Measurements from ENCODE around the gene HMGXB4.

DNA sequence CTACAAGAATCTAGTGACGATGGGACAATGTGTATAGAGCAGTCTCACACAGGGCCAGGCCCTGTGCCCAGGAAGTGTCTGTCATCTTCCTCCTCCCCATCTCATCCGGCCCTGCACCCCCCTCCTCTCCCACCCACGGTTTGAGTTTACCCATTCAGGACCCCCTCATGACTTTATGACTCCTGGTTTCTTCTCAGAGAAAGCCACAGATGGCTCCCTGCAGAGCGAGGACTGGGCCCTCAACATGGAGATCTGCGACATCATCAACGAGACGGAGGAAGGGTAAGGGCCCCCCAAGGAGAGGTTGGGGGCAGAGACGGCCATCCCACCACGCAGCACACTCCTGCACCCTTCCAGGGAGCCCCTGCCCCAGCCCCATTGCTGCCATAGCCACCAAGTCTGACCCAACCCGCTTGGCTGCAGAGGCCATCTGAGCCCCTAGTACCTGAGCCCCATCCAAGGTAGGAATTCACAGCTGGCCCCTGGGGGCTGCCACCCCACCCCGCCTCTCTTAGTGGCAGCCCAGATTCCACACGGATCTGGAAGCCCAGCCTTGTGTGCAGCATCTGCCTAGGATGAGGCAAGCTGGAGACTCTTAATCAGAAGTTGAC lies 60.5 kb downstream of the HMGXB4 start:
- TF ChIP-seq, protein P1, sequence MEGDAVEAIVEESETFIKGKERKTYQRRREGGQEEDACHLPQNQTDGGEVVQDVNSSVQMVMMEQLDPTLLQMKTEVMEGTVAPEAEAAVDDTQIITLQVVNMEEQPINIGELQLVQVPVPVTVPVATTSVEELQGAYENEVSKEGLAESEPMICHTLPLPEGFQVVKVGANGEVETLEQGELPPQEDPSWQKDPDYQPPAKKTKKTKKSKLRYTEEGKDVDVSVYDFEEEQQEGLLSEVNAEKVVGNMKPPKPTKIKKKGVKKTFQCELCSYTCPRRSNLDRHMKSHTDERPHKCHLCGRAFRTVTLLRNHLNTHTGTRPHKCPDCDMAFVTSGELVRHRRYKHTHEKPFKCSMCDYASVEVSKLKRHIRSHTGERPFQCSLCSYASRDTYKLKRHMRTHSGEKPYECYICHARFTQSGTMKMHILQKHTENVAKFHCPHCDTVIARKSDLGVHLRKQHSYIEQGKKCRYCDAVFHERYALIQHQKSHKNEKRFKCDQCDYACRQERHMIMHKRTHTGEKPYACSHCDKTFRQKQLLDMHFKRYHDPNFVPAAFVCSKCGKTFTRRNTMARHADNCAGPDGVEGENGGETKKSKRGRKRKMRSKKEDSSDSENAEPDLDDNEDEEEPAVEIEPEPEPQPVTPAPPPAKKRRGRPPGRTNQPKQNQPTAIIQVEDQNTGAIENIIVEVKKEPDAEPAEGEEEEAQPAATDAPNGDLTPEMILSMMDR (optimal IDR thresholded peaks at IDR 0.05 in 1 of 3, IDR thresholded peaks at IDR 0.05 in 1 of 3, conservative IDR thresholded peaks at IDR 0.05 in 1 of 3; ENCODE audit: extremely low read depth in 1 of 3, insufficient read depth in 2 of 3, low read length in 3 of 3) = no peak
- TF ChIP-seq EZH2 (IDR thresholded peaks at IDR 0.05; ENCODE audit: low read length) = no peak
